DND-41 (cell line): ENCODE data around the gene RPS24.
A peak's percentile ranks its signal among the peaks of the same experiment; 100 is the strongest.

ENCODE experiments used
- ATAC-seq: fragments of 200-7000 bp; cut with Tn5 transposase; 3 replicates; pipeline ENCODE4 v1.9.1; 2021; ENCODE audit warnings: low read depth; ENCODE audit not compliant: insufficient read depth
- DNase-seq: peaks from one replicate; pipeline ENCODE4 v3.0.0-alpha.2; 2020
- H2AFZ ChIP-seq: 2 replicates; pipeline ENCODE4 v1.6.0; 2012; ENCODE audit warnings: low read depth, low read length
- H3K27ac ChIP-seq: 2 replicates; pipeline ENCODE4 v1.5.1; 2012; ENCODE audit warnings: low read length, inconsistent platforms
- H3K27me3 ChIP-seq: fragments of 200-600 bp; sonication (generic); 2 replicates; pipeline ENCODE4 v1.6.0; 2012; ENCODE audit warnings: low read length, mild to moderate bottlenecking, inconsistent platforms; ENCODE audit not compliant: insufficient read depth, poor library complexity
- H3K36me3 ChIP-seq: 2 replicates; pipeline ENCODE4 v1.5.1; 2012; ENCODE audit warnings: low read length, inconsistent platforms; ENCODE audit not compliant: insufficient read depth
- H3K4me1 ChIP-seq: 2 replicates; pipeline ENCODE4 v1.5.1; 2012; ENCODE audit warnings: mild to moderate bottlenecking, low read length; ENCODE audit not compliant: insufficient read depth
- H3K4me2 ChIP-seq: 2 replicates; pipeline ENCODE4 v1.6.0; 2012; ENCODE audit warnings: mild to moderate bottlenecking, moderate library complexity, low read length, inconsistent platforms; ENCODE audit not compliant: insufficient read depth
- H3K4me3 ChIP-seq, 2 experiments: fragments of 200-600 bp in 1 of 2; shearing (Covaris generic) in 1 of 2; 2 replicates each; pipeline ENCODE4 v1.5.1; 2012 to 2016; ENCODE audit warnings: inconsistent platforms in 2 of 2, low read length in 2 of 2, mild to moderate bottlenecking in 2 of 2, low read depth in 1 of 2, moderate library complexity in 1 of 2
- H3K79me2 ChIP-seq: 2 replicates; pipeline ENCODE4 v1.6.0; 2012; ENCODE audit warnings: low read length, inconsistent platforms; ENCODE audit not compliant: insufficient read depth
- H3K9ac ChIP-seq: 2 replicates; pipeline ENCODE4 v1.6.0; 2012; ENCODE audit warnings: low read depth, mild to moderate bottlenecking, inconsistent platforms, low read length, moderate library complexity
- H3K9me3 ChIP-seq: 2 replicates; pipeline ENCODE4 v1.5.1; 2012; ENCODE audit warnings: low read length, moderate library complexity, mild to moderate bottlenecking, inconsistent platforms; ENCODE audit not compliant: insufficient read depth, severe bottlenecking
- H4K20me1 ChIP-seq: 2 replicates; pipeline ENCODE4 v1.6.0; 2012; ENCODE audit warnings: low read length; ENCODE audit not compliant: insufficient read depth
- EZH2 ChIP-seq: IDR thresholded peaks from 3 replicates; pipeline ENCODE4 v1.6.1; 2012; ENCODE audit warnings: borderline replicate concordance, low read depth, mild to moderate bottlenecking, moderate library complexity, low read length, inconsistent platforms; ENCODE audit not compliant: severe bottlenecking
- TF ChIP-seq, protein P1 (sequence below): IDR thresholded peaks from 2 replicates; pipeline ENCODE4 v1.5.1; 2012; ENCODE audit warnings: borderline replicate concordance, low read length, moderate library complexity, mild to moderate bottlenecking; ENCODE audit not compliant: poor library complexity, severe bottlenecking; ENCODE audit errors: extremely low read depth

The RPS24 gene

DNA sequence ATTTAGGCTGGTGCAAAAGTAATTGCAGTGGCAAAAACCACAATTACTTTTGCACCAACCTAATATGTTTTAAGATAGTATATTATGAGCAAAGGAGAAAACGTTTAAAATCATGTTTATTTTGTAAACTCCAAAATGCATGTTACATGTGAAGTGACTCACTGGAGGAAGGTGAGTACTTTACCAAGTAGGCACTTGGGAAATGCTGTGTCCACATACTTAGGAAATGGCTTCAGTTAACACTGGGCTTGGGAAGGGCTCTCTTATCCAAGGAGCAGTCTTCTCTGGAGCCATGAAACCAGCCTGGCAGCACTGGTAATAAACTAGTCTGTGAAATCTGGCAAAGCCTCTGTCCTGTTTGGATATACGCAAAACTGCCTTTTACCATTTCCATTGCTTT, 4.4 kb downstream of the RPS24 start:
- no peak overlapping the region for H3K9ac ChIP-seq
- no peak for DNase-seq
- H3K9me3 ChIP-seq = no peaks in the 10 kb centered on the region
- no peak for ATAC-seq
- peak overlapping the region; percentile 90; the same call in 1 of the 2 replicates for H3K4me2 ChIP-seq
- H3K27me3 ChIP-seq = no peaks in the 10 kb centered on the region
- no peak overlapping the region for H3K4me3 ChIP-seq
- peaks cover 48% of the 10 kb centered on the region for H3K4me1 ChIP-seq
- peaks cover 85% of the 10 kb centered on the region for H3K36me3 ChIP-seq
- TF ChIP-seq, protein P1, sequence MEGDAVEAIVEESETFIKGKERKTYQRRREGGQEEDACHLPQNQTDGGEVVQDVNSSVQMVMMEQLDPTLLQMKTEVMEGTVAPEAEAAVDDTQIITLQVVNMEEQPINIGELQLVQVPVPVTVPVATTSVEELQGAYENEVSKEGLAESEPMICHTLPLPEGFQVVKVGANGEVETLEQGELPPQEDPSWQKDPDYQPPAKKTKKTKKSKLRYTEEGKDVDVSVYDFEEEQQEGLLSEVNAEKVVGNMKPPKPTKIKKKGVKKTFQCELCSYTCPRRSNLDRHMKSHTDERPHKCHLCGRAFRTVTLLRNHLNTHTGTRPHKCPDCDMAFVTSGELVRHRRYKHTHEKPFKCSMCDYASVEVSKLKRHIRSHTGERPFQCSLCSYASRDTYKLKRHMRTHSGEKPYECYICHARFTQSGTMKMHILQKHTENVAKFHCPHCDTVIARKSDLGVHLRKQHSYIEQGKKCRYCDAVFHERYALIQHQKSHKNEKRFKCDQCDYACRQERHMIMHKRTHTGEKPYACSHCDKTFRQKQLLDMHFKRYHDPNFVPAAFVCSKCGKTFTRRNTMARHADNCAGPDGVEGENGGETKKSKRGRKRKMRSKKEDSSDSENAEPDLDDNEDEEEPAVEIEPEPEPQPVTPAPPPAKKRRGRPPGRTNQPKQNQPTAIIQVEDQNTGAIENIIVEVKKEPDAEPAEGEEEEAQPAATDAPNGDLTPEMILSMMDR = no peak
- no peak for TF ChIP-seq EZH2
- peaks cover 81% of the 10 kb centered on the region for H4K20me1 ChIP-seq
- no peak overlapping the region for H3K27ac ChIP-seq
- H2AFZ ChIP-seq = no peak overlapping the region
- H3K79me2 ChIP-seq = peaks cover 71% of the 10 kb centered on the region

GRCh38 chr10:78038791-78039547, 5.3 kb downstream of the RPS24 start:
- H3K36me3 ChIP-seq = peaks cover 85% of the 10 kb centered on the region
- H3K9me3 ChIP-seq = no peaks in the 10 kb centered on the region
- ATAC-seq (no peak), DNase-seq (no peak)
- H3K79me2 ChIP-seq = peaks cover 67% of the 10 kb centered on the region
- 0 out of 2 replicates have a peak overlapping the region, but pooled peaks have one; percentile 8 for H3K9ac ChIP-seq
- H3K27me3 ChIP-seq = no peaks in the 10 kb centered on the region
- H3K4me2 ChIP-seq = peak overlapping the region; percentile 90; the same call in 1 of the 2 replicates
- peaks cover 81% of the 10 kb centered on the region for H4K20me1 ChIP-seq
- peaks cover 47% of the 10 kb centered on the region for H3K4me1 ChIP-seq
- no peak for TF ChIP-seq EZH2
- TF ChIP-seq, protein P1 = no peak
- H3K27ac ChIP-seq = no peak overlapping the region
- no peak overlapping the region for H2AFZ ChIP-seq
- no peak overlapping the region for H3K4me3 ChIP-seq

DNA sequence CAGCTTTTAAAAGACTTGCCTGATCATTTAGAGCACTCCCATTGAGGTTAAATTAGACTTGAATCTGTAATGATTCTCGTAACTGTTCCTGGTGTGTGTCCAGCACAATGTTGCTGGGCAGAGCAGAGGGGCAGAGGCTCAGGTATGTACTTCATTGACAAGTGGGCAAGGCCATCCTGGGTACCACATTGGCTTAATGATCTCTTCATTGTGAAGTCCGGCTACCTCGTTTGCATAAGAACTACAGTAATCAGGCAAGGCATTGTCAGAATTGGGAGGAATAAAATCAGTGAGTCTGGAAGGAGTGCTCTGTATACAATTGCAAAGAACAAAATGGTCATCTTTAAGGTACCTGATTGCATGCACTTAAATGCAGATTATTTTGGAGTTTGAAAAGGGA, 6.1 kb downstream of the RPS24 start:
- Histone ChIP-seq H3K27me3 (no peaks in the 10 kb centered on the region), H3K4me2 (peak overlapping the region; percentile 8; the same call in 1 of the 2 replicates), H3K79me2 (peaks cover 60% of the 10 kb centered on the region), H3K36me3 (peaks cover 81% of the 10 kb centered on the region), H3K9me3 (no peaks in the 10 kb centered on the region), H3K9ac (no peak overlapping the region), H2AFZ (no peak overlapping the region), H3K4me1 (peaks cover 43% of the 10 kb centered on the region), H3K27ac (no peak overlapping the region), H3K4me3 (no peak overlapping the region), H4K20me1 (peaks cover 81% of the 10 kb centered on the region)
- TF ChIP-seq, protein P1 = no peak
- no peak for TF ChIP-seq EZH2
- DNase-seq = no peak
- no peak for ATAC-seq
